C4-2B (cell line): Measurements from ENCODE around the gene SEMA3B.
"Not testable (repeated sequence)": the region's sequence is repeated elsewhere in the genome, so short reads cannot be mapped to it uniquely, and the experiment has no call there.

Source experiments
- H3K27ac ChIP-seq: fragments of 450-650 bp; 2 replicates; pipeline ENCODE4 v1.5.1; 2017
- ZFX ChIP-seq: fragments of 450-650 bp; IDR thresholded peaks from 2 replicates; pipeline ENCODE4 v1.6.1; 2017
- TF ChIP-seq, protein P1 (sequence below): fragments of 450-650 bp; conservative IDR thresholded peaks from 2 replicates; pipeline ENCODE4 v1.5.1; 2017; ENCODE audit warnings: mild to moderate bottlenecking

Gene SEMA3B

DNA sequence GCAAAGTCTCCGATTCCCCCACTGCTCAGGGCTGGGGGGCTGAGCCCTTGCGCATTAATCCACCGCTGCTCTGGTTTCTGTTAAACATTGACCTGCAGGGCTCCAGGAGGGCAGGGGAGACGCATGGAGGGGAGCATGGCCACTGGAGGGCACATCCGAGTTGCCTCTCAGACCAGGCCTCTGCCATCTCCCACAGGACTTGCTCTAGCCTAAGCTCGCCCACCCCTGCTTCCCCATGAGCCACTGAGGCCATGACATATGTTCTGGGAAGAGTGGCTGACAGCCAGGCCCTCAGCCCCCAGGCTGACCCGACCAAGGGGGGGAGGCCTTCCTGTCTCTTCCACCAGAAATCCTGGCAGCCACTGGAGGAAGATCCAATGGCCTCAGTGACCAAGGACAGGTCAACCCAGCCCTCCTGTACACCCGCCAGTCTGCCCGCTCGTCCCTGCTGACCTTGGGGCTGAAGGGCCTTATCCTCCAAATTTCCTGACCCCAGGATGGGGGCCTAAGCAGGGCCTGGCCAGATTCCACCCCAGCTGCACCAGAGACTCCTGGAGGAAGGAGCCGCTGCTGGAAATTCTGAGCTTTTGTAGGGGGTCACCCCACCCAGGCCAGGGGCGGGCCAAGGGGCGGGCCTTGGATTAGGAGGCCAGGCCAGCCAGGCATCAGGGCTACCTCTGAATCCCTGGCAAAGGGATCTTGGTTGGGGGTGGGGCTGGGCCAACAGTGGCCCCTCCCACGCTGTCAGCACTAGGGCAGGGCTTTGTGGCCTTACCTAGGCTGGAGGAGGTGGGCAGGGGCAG is 34.3 kb downstream of the SEMA3B start, which contains the start of gene HYAL1:
TSS of gene HYAL1 (minus strand) at position 562 of the 803 bp plus-strand sequence. CDS start 618 bp downstream, outside the sequence.
- peak within 1 kb of the TSS; percentile 17 for H3K27ac ChIP-seq
- no peak for TF ChIP-seq ZFX
- TF ChIP-seq, protein P1, sequence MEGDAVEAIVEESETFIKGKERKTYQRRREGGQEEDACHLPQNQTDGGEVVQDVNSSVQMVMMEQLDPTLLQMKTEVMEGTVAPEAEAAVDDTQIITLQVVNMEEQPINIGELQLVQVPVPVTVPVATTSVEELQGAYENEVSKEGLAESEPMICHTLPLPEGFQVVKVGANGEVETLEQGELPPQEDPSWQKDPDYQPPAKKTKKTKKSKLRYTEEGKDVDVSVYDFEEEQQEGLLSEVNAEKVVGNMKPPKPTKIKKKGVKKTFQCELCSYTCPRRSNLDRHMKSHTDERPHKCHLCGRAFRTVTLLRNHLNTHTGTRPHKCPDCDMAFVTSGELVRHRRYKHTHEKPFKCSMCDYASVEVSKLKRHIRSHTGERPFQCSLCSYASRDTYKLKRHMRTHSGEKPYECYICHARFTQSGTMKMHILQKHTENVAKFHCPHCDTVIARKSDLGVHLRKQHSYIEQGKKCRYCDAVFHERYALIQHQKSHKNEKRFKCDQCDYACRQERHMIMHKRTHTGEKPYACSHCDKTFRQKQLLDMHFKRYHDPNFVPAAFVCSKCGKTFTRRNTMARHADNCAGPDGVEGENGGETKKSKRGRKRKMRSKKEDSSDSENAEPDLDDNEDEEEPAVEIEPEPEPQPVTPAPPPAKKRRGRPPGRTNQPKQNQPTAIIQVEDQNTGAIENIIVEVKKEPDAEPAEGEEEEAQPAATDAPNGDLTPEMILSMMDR: no peak

DNA sequence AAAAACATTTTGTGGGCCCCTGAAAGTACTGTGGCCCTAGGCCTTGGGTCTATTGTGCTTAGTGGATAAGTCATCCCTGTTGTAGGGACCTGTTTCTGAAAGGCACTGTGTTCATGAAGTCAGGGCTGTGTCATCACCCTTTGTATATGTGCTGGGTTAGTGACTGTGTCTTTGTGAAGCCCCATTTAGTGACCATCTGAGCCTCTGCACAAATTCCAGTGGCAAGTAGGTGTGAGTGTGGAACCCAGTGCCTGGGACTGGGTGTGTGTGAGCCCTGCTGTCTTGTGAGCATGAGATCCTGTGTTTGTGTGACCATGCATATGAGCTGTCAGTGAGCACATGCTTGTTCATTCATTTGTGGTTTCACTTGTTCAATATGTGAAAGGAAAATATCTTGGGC is 35.7 kb downstream of the SEMA3B start:
- TF ChIP-seq, protein P1: no peak
- TF ChIP-seq ZFX: no peak
- no peak overlapping the region for H3K27ac ChIP-seq

GRCh38 chr3:50312041-50312440 is 43.1 kb downstream of the SEMA3B start:
- not testable (repeated sequence) for H3K27ac ChIP-seq

DNA sequence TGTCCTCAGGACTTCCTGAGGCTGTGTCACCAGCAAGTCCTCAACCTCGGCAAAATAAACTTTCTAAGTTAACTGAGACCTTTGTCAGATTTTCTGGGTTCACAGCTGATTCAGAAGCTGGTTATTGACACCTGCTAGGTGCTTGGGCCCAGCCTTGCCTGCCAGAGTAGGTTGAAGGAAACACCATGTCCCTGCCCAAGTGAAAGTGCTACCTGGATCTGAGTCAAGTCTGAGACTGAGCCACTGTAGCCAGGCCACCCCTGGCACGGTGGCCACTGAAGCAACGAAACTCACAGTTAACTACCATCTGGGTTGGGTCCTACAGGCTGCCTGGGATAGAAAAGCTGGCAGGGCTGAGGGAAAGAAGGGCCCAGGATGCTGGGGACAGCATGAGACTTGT is 45.4 kb downstream of the SEMA3B start:
- peak overlapping the region; percentile 1; the same call in 1 of the 2 replicates for H3K27ac ChIP-seq
- TF ChIP-seq ZFX: no peak
- TF ChIP-seq, protein P1: no peak

DNA sequence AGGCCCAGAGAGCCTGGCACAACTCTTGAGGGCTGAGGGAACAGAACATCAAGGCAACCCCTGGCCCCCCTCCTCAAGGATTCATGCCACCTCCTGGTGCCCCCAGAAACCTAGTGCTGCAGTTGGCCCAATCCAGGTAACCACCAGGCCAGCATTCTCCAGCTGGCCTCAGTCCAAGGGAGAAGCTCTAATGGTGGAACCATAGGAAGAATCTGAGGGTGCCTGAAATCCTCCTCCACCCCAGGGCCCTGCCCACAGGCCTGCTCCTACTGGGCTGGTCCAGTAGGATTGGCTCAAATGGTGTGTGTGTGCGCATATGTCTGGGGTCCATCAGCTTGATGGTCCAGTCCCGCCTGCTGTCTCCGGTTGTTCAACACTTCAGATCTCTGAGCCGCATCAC is 45.9 kb downstream of the SEMA3B start:
- TF ChIP-seq, protein P1: no peak
- no peak for TF ChIP-seq ZFX
- H3K27ac ChIP-seq: no peak overlapping the region

DNA sequence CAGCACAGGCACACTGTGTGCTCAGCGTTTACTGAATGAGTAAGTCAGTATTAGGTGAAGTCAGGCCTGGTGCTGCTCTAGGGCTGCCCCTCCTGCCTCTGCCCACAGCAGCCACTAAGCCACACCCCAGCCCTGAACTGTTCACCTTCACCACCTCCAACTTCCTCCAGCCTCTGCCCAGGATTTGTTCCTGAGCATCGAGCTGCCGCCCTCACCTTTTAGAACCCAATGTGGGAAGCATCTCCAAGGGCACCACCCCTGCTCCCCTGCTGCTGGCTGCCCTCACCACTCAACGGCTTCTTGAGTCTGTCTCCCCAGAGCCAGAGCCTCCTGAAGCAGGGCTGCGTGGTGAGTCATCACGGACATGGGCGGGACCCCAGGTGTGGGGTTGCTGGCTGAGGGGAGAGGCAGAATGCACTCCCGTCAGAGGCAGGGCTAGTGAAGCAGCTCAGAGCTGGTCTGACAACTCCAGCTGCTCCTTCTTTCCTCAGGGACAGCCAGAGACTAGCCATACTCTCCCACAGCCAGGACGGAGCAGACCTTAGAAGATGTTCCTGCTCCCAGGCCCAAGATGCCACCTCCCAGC is 47.8 kb downstream of the SEMA3B start:
- TF ChIP-seq, protein P1: no peak
- no peak for TF ChIP-seq ZFX
- no peak overlapping the region for H3K27ac ChIP-seq

DNA sequence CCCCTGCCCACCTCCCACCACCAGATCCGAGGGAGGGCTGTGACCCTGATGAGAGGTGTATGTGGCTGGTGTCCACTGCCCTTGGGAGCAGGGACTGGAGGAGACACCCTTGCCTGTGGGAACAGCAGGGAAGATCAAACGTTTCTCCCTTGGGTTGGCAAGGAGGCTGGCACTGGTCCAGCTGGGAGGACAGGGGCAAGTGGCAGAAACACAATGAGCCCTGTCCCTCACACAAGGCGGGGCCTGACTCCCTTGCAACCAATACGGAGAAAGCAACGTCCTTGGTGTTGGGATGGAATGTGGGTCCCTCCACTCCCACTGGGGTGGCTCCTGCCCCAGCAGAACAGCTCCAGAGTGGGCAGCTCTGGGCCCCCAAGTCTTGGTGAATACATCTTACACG is 48.4 kb downstream of the SEMA3B start:
- TF ChIP-seq, protein P1: no peak
- TF ChIP-seq ZFX: no peak
- no peak overlapping the region for H3K27ac ChIP-seq

GRCh38 chr3:50318163-50318562 is 49.2 kb downstream of the SEMA3B start:
- no peak overlapping the region for H3K27ac ChIP-seq

More at GRCh38 chr3:50318163-50318562, 49.2 kb downstream of the SEMA3B start:
- no peak for TF ChIP-seq ZFX
- TF ChIP-seq, protein P1: no peak
